GM21723 (cell line): ENCODE data around the gene LILRA5.
"Not testable (repeated sequence)": the region's sequence is repeated elsewhere in the genome, so short reads cannot be mapped to it uniquely, and the experiment has no call there.

Source experiments
- ATAC-seq: cut with Tn5 transposase; IDR thresholded peaks from one replicate; pipeline ENCODE4 v1.9.1; 2021; ENCODE audit warnings: mild to moderate bottlenecking, moderate library complexity; ENCODE audit not compliant: unreplicated experiment

The LILRA5 gene

GRCh38 chr19:54312436-54313377 lies at the start of gene LILRA5:
LILRA5 (minus strand) TSS chr19:54313166; CDS start chr19:54313019, 147 bp downstream.
- ATAC-seq = no peak

GRCh38 chr19:54361680-54362422 lies 48.9 kb upstream of the LILRA5 start:
- ATAC-seq = not testable (repeated sequence)

- ATAC-seq = peak; percentile 65
These were observed 46.3 kb upstream of the LILRA5 start for GRCh38 chr19:54359149-54359820.

DNA sequence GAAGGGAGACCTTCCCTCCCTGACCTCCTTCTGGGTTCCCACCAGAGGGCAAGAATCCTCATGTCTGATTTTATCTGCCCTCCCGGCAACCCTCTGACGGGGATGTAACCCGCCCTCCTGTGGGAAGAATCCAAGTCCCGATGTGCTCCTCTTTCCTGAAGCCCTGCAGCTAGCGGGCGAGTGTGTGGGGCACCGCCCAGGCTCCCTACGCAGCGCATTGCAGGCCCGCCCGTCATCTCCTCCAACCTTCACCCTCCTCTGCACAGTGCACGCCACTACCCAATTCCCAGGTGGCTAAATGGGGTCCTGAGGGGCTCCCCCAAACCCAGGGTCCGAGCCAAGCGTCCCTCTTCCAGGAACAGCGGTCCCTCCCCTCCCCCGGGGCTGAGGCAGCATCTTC lies 44.4 kb upstream of the LILRA5 start:
- no peak for ATAC-seq

- ATAC-seq = no peak
These were observed 43.6 kb upstream of the LILRA5 start for GRCh38 chr19:54356444-54357056.

- ATAC-seq = no peak
These were observed 42.7 kb upstream of the LILRA5 start for GRCh38 chr19:54355675-54356074.

- ATAC-seq = no peak
These were observed 41.8 kb upstream of the LILRA5 start for GRCh38 chr19:54354761-54355160.

DNA sequence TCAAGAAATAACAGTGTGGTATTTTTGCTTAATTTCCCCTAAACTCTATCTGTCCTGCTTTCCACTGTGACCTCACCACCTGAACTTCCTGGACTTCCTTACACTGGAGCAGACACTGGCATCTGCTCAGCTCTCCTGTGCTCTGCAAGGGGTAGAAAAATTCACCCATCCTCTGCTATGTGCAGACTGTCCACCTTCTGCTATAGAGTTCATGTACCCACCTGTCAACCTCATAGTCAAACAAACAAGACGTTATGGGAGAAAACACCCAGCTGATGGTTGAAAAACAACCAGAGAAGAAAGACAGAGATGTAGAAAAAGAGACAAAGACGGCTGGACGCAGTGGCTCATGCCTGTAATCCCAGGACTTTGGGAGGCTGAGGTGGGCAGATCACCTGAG lies 39.6 kb upstream of the LILRA5 start:
- ATAC-seq = no peak

GRCh38 chr19:54352041-54352440 lies 39.1 kb upstream of the LILRA5 start:
- no peak for ATAC-seq

- ATAC-seq = no peak
These were observed 38.5 kb upstream of the LILRA5 start for GRCh38 chr19:54351474-54351873.

DNA sequence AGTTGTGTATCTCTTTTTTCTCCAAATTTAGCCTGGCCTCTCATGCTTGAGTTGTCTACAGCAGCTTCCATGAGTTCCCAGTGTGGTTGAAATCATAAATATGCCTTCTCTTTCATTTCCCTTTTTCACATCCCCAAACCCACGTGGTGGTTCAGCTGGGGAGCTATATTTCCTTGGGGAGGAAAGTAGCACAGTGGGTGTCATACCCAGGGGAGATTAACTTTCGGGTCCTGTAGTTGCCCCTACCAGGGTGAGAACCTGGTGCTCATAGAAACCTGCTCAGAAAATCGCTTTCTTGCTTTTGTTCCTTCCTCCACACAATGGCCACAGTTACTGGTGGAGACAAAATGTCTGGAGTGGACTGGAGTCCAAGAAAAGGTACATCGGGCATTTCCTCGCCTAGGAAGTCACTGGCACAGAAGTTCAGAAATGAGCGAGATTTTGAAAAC lies 33.0 kb upstream of the LILRA5 start:
- no peak for ATAC-seq

GRCh38 chr19:54343868-54344267 lies 30.9 kb upstream of the LILRA5 start:
- ATAC-seq = no peak

GRCh38 chr19:54341295-54341694 lies 28.3 kb upstream of the LILRA5 start:
- no peak for ATAC-seq

DNA sequence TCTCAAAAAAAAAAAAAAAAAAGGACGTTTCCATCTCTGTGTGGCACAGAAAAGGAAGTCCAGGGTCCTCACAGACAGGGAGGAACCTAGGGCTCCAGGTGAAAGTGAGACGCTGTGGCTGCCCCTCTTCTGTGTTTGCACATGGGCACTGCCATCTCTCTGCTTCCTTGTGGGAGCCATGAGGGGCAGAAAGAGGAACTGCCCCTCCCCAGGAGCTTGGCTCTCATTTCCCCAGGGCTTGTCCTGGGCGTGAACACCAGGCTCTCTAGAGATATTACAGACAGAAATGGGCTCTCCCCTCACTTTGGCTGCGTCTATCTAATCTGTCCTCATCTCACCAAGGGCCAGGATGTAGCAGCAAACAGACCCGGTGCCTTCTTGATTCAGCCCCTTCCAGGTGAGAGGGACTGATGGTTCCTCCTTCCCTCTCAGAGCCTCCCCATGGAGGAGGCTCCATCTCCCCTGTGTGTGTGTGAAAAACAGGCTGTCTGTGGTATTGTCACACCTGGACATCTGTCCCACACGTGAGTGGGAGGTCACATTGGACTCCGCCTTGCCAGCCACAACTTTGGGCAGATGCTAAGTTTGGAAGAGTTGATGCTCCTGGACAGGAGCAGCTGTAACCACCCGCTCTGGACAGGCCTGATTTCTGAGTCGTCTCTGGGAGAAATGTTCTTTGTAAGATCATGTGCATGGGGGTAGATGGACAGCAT lies 26.8 kb upstream of the LILRA5 start:
- no peak for ATAC-seq

- ATAC-seq = no peak
These were observed 25.6 kb upstream of the LILRA5 start for GRCh38 chr19:54338521-54338920.

GRCh38 chr19:54337858-54338230 lies 24.9 kb upstream of the LILRA5 start:
- no peak for ATAC-seq

- no peak for ATAC-seq
These were observed 24.2 kb upstream of the LILRA5 start for GRCh38 chr19:54336893-54337857.

GRCh38 chr19:54335979-54336892 lies 23.3 kb upstream of the LILRA5 start:
- ATAC-seq = no peak
